Mucosa of descending colon (tissue), 3 donors: ENCODE data around the gene ITPKB. TPM values are rescaled to one million over a fixed set of nuclear protein-coding genes. Genes with fewer than 3 reads are reported as not detected.

Experiments used
- ATAC-seq: fragments of 200-7000 bp; cut with Tn5 transposase; one replicate; pipeline ENCODE4 v1.9.1; 2020; ENCODE audit warnings: mild to moderate bottlenecking, moderate library complexity
- DNase-seq, 3 donors: peaks; one replicate each; pipeline ENCODE4 v3.0.0-alpha.2; 2020
- H3K36me3 ChIP-seq: fragments of 200-600 bp; one replicate; pipeline ENCODE4 v1.8.0; 2021; ENCODE audit warnings: low read depth, mild to moderate bottlenecking
- H3K4me1 ChIP-seq: fragments of 200-600 bp; one replicate; pipeline ENCODE4 v1.8.0; 2021; ENCODE audit warnings: low read depth, mild to moderate bottlenecking
- H3K4me3 ChIP-seq: fragments of 200-600 bp; one replicate; pipeline ENCODE4 v1.8.0; 2021; ENCODE audit warnings: mild to moderate bottlenecking
- H3K9me3 ChIP-seq: fragments of 200-600 bp; one replicate; pipeline ENCODE4 v1.8.0; 2021; ENCODE audit warnings: mild to moderate bottlenecking
- intact Hi-C, 2 donors: fragments of 100-400 bp; cut with DNase I in 1 of 2; cut with micrococcal nuclease in 1 of 2; formaldehyde crosslinking; loops; one replicate each; pipeline versions ENCODE4 v1.11.0 to v1.11.1; 2022; cut with DNase I, micrococcal nuclease
- total RNA-seq, 3 donors: library from RNA; stranded (reverse); fragmentation: NEBNext Ultra II Directional in 2 of 3; extraction: Animal tissue kit (Norgen Biotek cat#: 25700) in 2 of 3; gene quantifications; one replicate each; pipeline versions ENCODE4 v1.2.1 to v1.2.4, GENCODE V29; 2021 to 2023
- TF ChIP-seq, protein P1 (sequence below): fragments of 200-600 bp; IDR thresholded peaks from one replicate; pipeline ENCODE4 v1.8.0; 2022; ENCODE audit warnings: antibody characterized with exemption, mild to moderate bottlenecking
- donor health status: DM: no; HTN: no; CAD: no; lungs with moderate emphysema.
- donor health status: DM: no; HTN: no; CAD: no.
- donor health status: DM: no; HTN: yes; CAD: no.

The ITPKB gene
- total RNA-seq, 3 donors from 2014 or later = 9.5 to 90.3 (median 11.7) TPM

DNA sequence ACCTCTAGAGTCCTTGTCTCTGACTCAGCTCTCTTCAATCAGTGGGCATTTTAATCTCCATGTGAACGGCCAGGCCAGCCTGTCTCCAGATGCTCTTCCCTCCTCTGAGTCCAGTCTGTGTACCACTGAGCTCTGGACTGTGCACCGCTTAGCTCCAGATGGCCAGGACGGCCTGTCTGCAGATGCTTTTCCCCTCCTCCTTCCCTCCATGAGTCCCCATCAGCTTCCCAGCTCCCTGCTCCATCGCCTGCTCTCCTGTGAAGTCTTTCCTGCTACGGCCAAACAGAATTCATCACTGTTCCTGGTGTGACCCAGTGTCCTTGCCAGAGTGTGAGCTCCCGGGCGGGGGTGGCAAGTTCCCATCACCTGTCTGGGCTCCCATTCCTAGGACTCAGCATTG, 148.5 kb downstream of the ITPKB start:
- no peak overlapping the region for H3K4me3 ChIP-seq
- H3K4me1 ChIP-seq = no peaks in the 10 kb centered on the region
- DNase-seq (no peak), ATAC-seq (no peak)
- TF ChIP-seq, protein P1, sequence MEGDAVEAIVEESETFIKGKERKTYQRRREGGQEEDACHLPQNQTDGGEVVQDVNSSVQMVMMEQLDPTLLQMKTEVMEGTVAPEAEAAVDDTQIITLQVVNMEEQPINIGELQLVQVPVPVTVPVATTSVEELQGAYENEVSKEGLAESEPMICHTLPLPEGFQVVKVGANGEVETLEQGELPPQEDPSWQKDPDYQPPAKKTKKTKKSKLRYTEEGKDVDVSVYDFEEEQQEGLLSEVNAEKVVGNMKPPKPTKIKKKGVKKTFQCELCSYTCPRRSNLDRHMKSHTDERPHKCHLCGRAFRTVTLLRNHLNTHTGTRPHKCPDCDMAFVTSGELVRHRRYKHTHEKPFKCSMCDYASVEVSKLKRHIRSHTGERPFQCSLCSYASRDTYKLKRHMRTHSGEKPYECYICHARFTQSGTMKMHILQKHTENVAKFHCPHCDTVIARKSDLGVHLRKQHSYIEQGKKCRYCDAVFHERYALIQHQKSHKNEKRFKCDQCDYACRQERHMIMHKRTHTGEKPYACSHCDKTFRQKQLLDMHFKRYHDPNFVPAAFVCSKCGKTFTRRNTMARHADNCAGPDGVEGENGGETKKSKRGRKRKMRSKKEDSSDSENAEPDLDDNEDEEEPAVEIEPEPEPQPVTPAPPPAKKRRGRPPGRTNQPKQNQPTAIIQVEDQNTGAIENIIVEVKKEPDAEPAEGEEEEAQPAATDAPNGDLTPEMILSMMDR = no peak
- H3K36me3 ChIP-seq = no peaks in the 10 kb centered on the region
- no peaks in the 10 kb centered on the region for H3K9me3 ChIP-seq
- intact Hi-C loops = no loop called here

DNA sequence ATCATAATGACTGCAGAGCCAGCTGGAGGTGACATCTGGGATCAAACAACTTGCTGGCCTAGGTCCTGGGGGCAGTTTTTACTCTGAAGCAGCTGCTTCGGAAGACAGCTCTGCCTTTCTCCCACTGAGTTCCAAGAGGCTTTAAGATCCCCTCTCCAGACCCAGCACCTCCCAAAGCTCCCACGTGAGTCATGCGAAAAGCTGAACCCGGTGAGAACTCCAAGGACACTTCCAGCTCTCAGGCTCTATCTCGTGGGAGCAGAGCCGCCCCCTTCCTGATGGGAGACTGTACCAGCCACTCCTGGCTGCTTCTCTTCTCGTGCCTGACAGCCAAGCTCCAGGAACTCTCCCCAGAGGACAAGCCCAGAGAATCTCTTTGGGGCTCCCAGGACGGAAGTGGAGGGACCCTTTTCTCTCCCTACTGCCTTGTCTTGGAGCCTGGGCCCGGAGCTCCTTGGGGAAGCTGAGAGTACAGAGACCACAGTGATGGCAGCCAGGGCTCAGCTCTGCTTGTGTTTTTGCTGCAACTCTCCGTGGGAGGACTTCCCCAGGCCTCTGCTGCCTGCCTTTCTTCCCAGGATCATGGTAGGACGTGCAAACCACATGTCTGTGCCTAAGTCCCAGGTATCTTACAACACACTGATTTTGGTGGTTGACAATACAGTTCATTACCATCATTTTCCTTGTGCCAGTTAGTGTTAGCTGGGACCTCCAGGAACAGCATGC, 149.9 kb downstream of the ITPKB start:
- Histone ChIP-seq H3K9me3 (no peaks in the 10 kb centered on the region), H3K4me1 (no peaks in the 10 kb centered on the region), H3K36me3 (no peaks in the 10 kb centered on the region), H3K4me3 (no peak overlapping the region)
- TF ChIP-seq, protein P1 = no peak
- ATAC-seq = no peak
- intact Hi-C loops = no loop called here
- no peak for DNase-seq

DNA sequence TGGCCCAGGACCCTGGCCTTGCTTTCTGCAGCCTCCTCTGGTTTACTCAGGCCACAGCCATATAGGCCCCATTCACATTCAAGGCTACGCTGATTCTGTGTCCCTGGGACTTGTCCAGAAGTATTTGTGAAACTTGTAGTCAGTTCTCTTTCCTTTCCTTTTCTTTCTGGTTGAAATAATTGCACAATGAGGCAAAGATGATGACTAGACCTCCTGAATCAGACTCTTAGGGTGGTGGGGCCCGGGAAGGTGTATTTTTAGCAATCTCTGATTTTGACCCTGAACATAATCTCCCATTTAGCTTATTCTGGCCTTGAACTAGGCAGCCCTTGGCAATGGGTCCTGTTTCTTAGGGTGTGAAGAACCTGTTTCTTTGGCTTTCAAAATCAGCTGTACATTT, 150.6 kb downstream of the ITPKB start:
- Histone ChIP-seq H3K4me1 (no peaks in the 10 kb centered on the region), H3K9me3 (no peaks in the 10 kb centered on the region), H3K4me3 (no peak overlapping the region), H3K36me3 (no peaks in the 10 kb centered on the region)
- intact Hi-C loops = no loop called here
- TF ChIP-seq, protein P1 = no peak
- ATAC-seq (no peak), DNase-seq (no peak)

DNA sequence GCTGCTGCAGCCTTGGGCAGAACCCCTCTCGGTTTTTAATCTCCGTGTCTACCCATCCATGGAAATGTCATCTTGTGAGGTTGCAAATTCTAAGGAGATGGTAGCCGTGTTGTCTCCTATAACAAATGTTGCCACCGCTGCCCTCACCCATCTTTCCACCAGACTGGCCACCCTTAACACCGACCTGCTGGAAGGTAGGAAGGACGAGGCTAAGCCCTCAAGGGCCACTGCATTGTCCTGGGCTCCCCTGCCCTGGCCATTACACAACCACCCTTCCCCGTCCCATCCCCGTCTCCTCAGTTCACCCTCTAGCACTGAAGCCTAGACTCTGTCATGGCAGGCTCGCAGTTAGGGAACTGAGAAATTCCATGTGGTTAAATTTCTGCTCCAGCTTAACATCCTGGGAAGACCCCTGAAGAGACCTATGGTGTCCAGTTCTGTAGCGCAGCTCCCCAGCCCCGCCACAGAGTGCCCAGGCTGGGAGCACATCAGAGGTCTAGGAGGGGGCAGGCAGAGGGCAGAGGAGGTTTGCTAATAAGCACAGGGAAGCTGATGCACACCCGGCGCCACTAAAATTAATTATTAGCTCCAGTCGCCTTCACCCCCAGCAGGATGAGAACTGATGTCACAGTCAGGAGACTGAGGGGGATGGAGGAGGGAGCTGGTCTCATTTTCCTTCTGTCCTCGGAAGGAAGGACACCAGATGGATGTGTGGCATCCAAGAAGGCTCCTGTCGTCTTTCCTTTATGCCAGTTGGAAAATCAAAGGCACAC, 152.2 kb downstream of the ITPKB start:
- no peak for DNase-seq
- intact Hi-C loops = no loop called here
- Histone ChIP-seq H3K4me3 (no peak overlapping the region), H3K9me3 (no peaks in the 10 kb centered on the region), H3K4me1 (no peaks in the 10 kb centered on the region), H3K36me3 (no peaks in the 10 kb centered on the region)
- TF ChIP-seq, protein P1 = no peak
- no peak for ATAC-seq

DNA sequence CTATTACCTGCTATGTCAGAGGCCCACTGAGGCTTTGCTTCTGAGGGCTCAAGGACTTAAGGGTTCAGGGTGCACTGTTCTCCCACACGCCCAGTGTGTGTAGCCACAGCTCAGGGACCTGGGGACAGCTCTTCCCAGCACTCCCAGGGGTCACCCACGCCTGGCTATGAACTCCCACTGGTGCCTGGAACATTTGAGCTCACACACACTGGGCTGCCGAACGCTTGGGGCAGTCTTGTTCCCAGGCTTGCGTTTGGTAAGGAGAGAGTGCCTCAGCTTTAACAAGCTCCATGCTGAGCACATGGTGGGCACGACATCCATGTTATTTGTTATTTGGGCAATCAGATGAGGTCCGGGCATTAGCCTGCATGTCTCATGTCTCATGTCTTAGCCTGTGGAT, 153.0 kb downstream of the ITPKB start:
- Histone ChIP-seq H3K4me1 (no peaks in the 10 kb centered on the region), H3K4me3 (no peak overlapping the region), H3K36me3 (no peaks in the 10 kb centered on the region), H3K9me3 (no peaks in the 10 kb centered on the region)
- no peak for DNase-seq
- TF ChIP-seq, protein P1 = no peak
- intact Hi-C loops = no loop called here
- no peak for ATAC-seq
